Measurements from ENCODE around the gene CHST8.

DNA sequence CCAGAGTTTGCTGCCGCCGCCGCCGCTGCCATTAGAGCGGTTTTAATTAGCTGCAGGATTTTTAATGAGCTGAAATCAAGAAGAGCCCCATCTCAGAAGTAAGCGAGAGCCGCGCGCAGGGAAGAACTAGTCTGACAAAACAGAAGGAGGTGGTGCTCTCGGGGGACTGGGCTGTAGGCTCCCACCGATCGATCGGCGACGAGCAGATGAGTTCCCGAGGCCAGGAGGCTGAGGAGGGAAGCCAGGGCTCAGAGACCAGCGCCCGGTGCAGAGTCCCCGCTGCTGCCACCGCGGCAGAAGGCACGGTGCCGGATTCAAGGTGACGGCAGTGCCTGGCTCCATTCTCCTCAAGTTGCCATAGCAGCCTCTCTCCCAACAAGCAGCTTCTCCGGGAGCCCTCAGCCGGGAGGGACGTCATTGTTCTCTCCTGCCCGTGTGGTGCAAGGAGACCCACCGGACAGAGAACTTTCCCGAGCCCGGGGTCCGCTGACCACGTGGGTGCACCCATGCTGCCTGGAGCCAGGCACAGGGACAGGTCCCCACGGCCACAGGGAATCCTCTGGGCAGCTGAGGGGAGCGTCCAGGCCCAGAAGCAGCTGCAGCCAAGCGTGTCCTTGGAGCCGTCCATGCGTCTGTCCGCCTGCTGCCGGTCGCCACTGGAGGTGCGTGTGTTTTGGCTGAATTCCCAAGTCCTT lies 62.9 kb downstream of the CHST8 start:
- TF ChIP-seq, protein P1, sequence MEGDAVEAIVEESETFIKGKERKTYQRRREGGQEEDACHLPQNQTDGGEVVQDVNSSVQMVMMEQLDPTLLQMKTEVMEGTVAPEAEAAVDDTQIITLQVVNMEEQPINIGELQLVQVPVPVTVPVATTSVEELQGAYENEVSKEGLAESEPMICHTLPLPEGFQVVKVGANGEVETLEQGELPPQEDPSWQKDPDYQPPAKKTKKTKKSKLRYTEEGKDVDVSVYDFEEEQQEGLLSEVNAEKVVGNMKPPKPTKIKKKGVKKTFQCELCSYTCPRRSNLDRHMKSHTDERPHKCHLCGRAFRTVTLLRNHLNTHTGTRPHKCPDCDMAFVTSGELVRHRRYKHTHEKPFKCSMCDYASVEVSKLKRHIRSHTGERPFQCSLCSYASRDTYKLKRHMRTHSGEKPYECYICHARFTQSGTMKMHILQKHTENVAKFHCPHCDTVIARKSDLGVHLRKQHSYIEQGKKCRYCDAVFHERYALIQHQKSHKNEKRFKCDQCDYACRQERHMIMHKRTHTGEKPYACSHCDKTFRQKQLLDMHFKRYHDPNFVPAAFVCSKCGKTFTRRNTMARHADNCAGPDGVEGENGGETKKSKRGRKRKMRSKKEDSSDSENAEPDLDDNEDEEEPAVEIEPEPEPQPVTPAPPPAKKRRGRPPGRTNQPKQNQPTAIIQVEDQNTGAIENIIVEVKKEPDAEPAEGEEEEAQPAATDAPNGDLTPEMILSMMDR (IDR thresholded peaks at IDR 0.05) = no peak
- TF ChIP-seq EP300 (IDR thresholded peaks at IDR 0.05) = no peak
